MM.1S (cell line): ENCODE results near the gene PLSCR5.

Experiments
- DNase-seq: peaks from one replicate; pipeline ENCODE4 v3.0.0-alpha.2; 2015
- H2AFZ ChIP-seq: fragments of 300-600 bp; sonication (generic); 2 replicates; pipeline ENCODE4 v1.6.0; 2016; ENCODE audit warnings: antibody characterized with exemption, low read length
- H3F3A ChIP-seq: fragments of 300-600 bp; sonication (generic); 2 replicates; pipeline ENCODE4 v1.6.1; 2016; ENCODE audit warnings: mild to moderate bottlenecking, antibody characterized with exemption, low read length, moderate library complexity, mixed read lengths; ENCODE audit not compliant: insufficient read depth
- H3K27ac ChIP-seq: fragments of 300-600 bp; sonication (generic); 2 replicates; pipeline ENCODE4 v1.5.1; 2016; ENCODE audit warnings: mild to moderate bottlenecking, low read length
- H3K27me3 ChIP-seq: fragments of 300-600 bp; sonication (generic); replicated peaks from 2 replicates; pipeline ENCODE4 v1.6.0; 2016; ENCODE audit warnings: low read length; ENCODE audit not compliant: insufficient read depth
- H3K36me3 ChIP-seq: fragments of 300-600 bp; sonication (generic); replicated peaks from 2 replicates; pipeline ENCODE4 v1.6.1; 2016; ENCODE audit warnings: mild to moderate bottlenecking, low read length, mixed read lengths; ENCODE audit not compliant: insufficient read depth
- H3K4me1 ChIP-seq: fragments of 300-600 bp; sonication (generic); 2 replicates; pipeline ENCODE4 v1.6.1; 2016; ENCODE audit warnings: low read length, mixed read lengths
- H3K4me2 ChIP-seq: fragments of 300-600 bp; sonication (generic); 2 replicates; pipeline ENCODE4 v1.6.0; 2016; ENCODE audit warnings: low read depth, low read length
- H3K4me3 ChIP-seq: fragments of 300-600 bp; sonication (generic); 2 replicates; pipeline ENCODE4 v1.5.1; 2016; ENCODE audit warnings: low read length, mixed read lengths
- H3K79me2 ChIP-seq: fragments of 300-600 bp; sonication (generic); 2 replicates; pipeline ENCODE4 v1.6.1; 2016; ENCODE audit warnings: mixed run types, low read length, mixed read lengths
- H3K9ac ChIP-seq: fragments of 300-600 bp; sonication (generic); 2 replicates; pipeline ENCODE4 v1.6.1; 2016; ENCODE audit warnings: low read length, mixed read lengths
- H3K9me2 ChIP-seq: fragments of 300-600 bp; sonication (generic); replicated peaks from 2 replicates; pipeline ENCODE4 v1.6.1; 2016; ENCODE audit warnings: mild to moderate bottlenecking, low read length, mixed read lengths; ENCODE audit not compliant: insufficient read depth
- H3K9me3 ChIP-seq: fragments of 300-600 bp; sonication (generic); replicated peaks from 2 replicates; pipeline ENCODE4 v1.6.1; 2016; ENCODE audit warnings: mild to moderate bottlenecking, low read length, mixed read lengths; ENCODE audit not compliant: insufficient read depth
- H4K20me1 ChIP-seq: fragments of 300-600 bp; sonication (generic); 2 replicates; pipeline ENCODE4 v1.6.1; 2016; ENCODE audit warnings: mild to moderate bottlenecking, low read length, moderate library complexity, mixed read lengths; ENCODE audit not compliant: insufficient read depth
- EZH2 ChIP-seq: fragments of 300-600 bp; sonication (generic); optimal IDR thresholded peaks from 2 replicates; pipeline ENCODE3; 2017; ENCODE audit warnings: low read depth, mild to moderate bottlenecking, antibody characterized with exemption, low read length, mixed read lengths
- EZH2phosphoT487 ChIP-seq: fragments of 300-600 bp; sonication (generic); IDR thresholded peaks from 2 replicates; pipeline ENCODE4 v1.6.1; 2018; ENCODE audit warnings: antibody characterized with exemption, low read length
- TF ChIP-seq, protein P1 (sequence below): fragments of 300-600 bp; sonication (generic); IDR thresholded peaks from 2 replicates; pipeline ENCODE4 v1.5.1; 2016; ENCODE audit warnings: antibody characterized with exemption, low read length, mixed read lengths

PLSCR5 gene

DNA sequence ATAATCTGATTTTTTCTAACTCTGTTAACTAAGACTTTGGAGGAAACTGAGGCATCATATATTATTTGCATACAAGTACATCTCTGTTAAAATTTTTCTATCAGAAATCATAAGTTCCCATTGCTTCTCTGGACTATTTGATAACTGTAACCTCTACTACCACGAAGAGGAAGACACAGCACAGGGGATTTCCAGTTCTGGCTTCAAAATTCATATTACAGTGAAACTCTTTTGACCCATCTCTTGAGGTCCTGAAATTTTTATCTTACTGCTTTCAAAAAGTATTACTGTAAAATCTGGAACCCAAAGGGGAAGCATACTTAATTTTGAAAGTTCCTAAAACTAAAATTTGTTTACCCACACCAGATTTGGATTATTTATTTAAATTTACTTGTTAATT, 64.9 kb downstream of the PLSCR5 start:
- Histone ChIP-seq H3K4me3 (no peak overlapping the region), H3F3A (peaks cover 18% of the 10 kb centered on the region; the same call in 1 of the 2 replicates), H3K9me2 (no peaks in the 10 kb centered on the region), H3K36me3 (0 out of 2 replicates have a peak, but pooled peaks cover 3% of the 10 kb centered on the region), H3K9me3 (no peaks in the 10 kb centered on the region), H3K9ac (no peak overlapping the region), H3K4me1 (peaks cover 34% of the 10 kb centered on the region), H3K27ac (peak overlapping the region; percentile 34; the same call in 1 of the 2 replicates), H2AFZ (no peak overlapping the region), H4K20me1 (no peaks in the 10 kb centered on the region), H3K4me2 (peak overlapping the region; percentile 50), H3K27me3 (no peaks in the 10 kb centered on the region), H3K79me2 (peaks cover 67% of the 10 kb centered on the region)
- TF ChIP-seq EZH2phosphoT487 (no peak), EZH2 (no peak)
- TF ChIP-seq, protein P1, sequence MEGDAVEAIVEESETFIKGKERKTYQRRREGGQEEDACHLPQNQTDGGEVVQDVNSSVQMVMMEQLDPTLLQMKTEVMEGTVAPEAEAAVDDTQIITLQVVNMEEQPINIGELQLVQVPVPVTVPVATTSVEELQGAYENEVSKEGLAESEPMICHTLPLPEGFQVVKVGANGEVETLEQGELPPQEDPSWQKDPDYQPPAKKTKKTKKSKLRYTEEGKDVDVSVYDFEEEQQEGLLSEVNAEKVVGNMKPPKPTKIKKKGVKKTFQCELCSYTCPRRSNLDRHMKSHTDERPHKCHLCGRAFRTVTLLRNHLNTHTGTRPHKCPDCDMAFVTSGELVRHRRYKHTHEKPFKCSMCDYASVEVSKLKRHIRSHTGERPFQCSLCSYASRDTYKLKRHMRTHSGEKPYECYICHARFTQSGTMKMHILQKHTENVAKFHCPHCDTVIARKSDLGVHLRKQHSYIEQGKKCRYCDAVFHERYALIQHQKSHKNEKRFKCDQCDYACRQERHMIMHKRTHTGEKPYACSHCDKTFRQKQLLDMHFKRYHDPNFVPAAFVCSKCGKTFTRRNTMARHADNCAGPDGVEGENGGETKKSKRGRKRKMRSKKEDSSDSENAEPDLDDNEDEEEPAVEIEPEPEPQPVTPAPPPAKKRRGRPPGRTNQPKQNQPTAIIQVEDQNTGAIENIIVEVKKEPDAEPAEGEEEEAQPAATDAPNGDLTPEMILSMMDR, result no peak
- DNase-seq, result peak; percentile 66

GRCh38 chr3:146539315-146539714, 65.8 kb downstream of the PLSCR5 start:
- H3K9ac ChIP-seq, result no peak overlapping the region
- no peak overlapping the region for H3K4me2 ChIP-seq
- 0 out of 2 replicates have a peak, but pooled peaks cover 3% of the 10 kb centered on the region for H3K36me3 ChIP-seq
- no peaks in the 10 kb centered on the region for H3K27me3 ChIP-seq
- peaks cover 8% of the 10 kb centered on the region; the same call in 1 of the 2 replicates for H3F3A ChIP-seq
- H3K27ac ChIP-seq, result no peak overlapping the region
- H3K9me2 ChIP-seq, result no peaks in the 10 kb centered on the region
- H3K9me3 ChIP-seq, result no peaks in the 10 kb centered on the region
- H4K20me1 ChIP-seq, result no peaks in the 10 kb centered on the region
- no peak overlapping the region for H3K4me3 ChIP-seq
- peaks cover 67% of the 10 kb centered on the region for H3K79me2 ChIP-seq
- TF ChIP-seq EZH2 (no peak), EZH2phosphoT487 (no peak)
- TF ChIP-seq, protein P1, result no peak
- H3K4me1 ChIP-seq, result peaks cover 34% of the 10 kb centered on the region
- H2AFZ ChIP-seq, result no peak overlapping the region
- no peak for DNase-seq

- Histone ChIP-seq H3F3A (peaks cover 6% of the 10 kb centered on the region; the same call in 1 of the 2 replicates), H4K20me1 (no peaks in the 10 kb centered on the region), H3K4me3 (no peak overlapping the region), H2AFZ (no peak overlapping the region), H3K27ac (no peak overlapping the region), H3K36me3 (0 out of 2 replicates have a peak, but pooled peaks cover 3% of the 10 kb centered on the region), H3K4me2 (no peak overlapping the region), H3K27me3 (no peaks in the 10 kb centered on the region), H3K9me3 (no peaks in the 10 kb centered on the region), H3K4me1 (peaks cover 29% of the 10 kb centered on the region), H3K9me2 (no peaks in the 10 kb centered on the region), H3K79me2 (peaks cover 54% of the 10 kb centered on the region), H3K9ac (no peak overlapping the region)
- no peak for DNase-seq
- TF ChIP-seq EZH2phosphoT487, result no peak
- TF ChIP-seq, protein P1, result no peak
Measured at GRCh38 chr3:146537603-146538002, 67.5 kb downstream of the PLSCR5 start.
